ENCODE results near the gene SLC39A12. TPM values are rescaled to one million over a fixed set of nuclear protein-coding genes. Genes with fewer than 3 reads are reported as not detected.

SLC39A12 gene
- total RNA-seq, 4 donors from 2014 or later = 0.54 TPM; not detected in 3

GRCh38 chr10:18082381-18082780 is 130.7 kb downstream of the SLC39A12 start:
- H3K4me3 ChIP-seq = no peak overlapping the region
- H3K27ac ChIP-seq = no peak overlapping the region
- H3K9me3 ChIP-seq = no peaks in the 10 kb centered on the region
- DNase-seq = no peak
- TF ChIP-seq CTCF (IDR thresholded peaks at IDR 0.05) = no peak
- TF ChIP-seq POLR2A (IDR thresholded peaks at IDR 0.05) = no peak
- H3K4me1 ChIP-seq = no peaks in the 10 kb centered on the region
- no peaks in the 10 kb centered on the region for H3K27me3 ChIP-seq
- H3K36me3 ChIP-seq = no peaks in the 10 kb centered on the region

GRCh38 chr10:18085855-18086254 is 134.1 kb downstream of the SLC39A12 start:
- Histone ChIP-seq H3K4me3 (no peak overlapping the region), H3K27ac (no peak overlapping the region), H3K4me1 (no peaks in the 10 kb centered on the region), H3K36me3 (no peaks in the 10 kb centered on the region), H3K9me3 (no peaks in the 10 kb centered on the region), H3K27me3 (no peaks in the 10 kb centered on the region)
- DNase-seq = no peak
- TF ChIP-seq CTCF (IDR thresholded peaks at IDR 0.05) (no peak), POLR2A (IDR thresholded peaks at IDR 0.05) (no peak)

- no peaks in the 10 kb centered on the region for H3K4me1 ChIP-seq
- H3K4me3 ChIP-seq = no peak overlapping the region
- H3K27me3 ChIP-seq = no peaks in the 10 kb centered on the region
- H3K27ac ChIP-seq = peak overlapping the region in 1 of 4 donors; percentile 19
- no peaks in the 10 kb centered on the region for H3K36me3 ChIP-seq
- no peaks in the 10 kb centered on the region for H3K9me3 ChIP-seq
- TF ChIP-seq POLR2A (IDR thresholded peaks at IDR 0.05) (no peak), CTCF (IDR thresholded peaks at IDR 0.05) (no peak)
- no peak for DNase-seq
Observed at GRCh38 chr10:18086746-18087145, 135.0 kb downstream of the SLC39A12 start.

- DNase-seq = no peak
- Histone ChIP-seq H3K27ac (peak overlapping the region in 1 of 4 donors; percentile 19), H3K9me3 (no peaks in the 10 kb centered on the region), H3K27me3 (no peaks in the 10 kb centered on the region), H3K36me3 (no peaks in the 10 kb centered on the region), H3K4me3 (no peak overlapping the region), H3K4me1 (no peaks in the 10 kb centered on the region)
- TF ChIP-seq CTCF (IDR thresholded peaks at IDR 0.05) (no peak), POLR2A (IDR thresholded peaks at IDR 0.05) (no peak)
Observed at GRCh38 chr10:18087355-18087754, 135.6 kb downstream of the SLC39A12 start.

Other genes with a start within 250 kb of the SLC39A12 start
- 10 to 100 TPM in 3 of 4 donors, 1 to 10 TPM in 1; 3.3 to 99.1 (median 77.1) TPM for gene TMEM236, start 199.7 kb upstream of the SLC39A12 start, total RNA-seq
- gene MRC1, start 142.6 kb upstream of the SLC39A12 start, total RNA-seq = 10 to 100 TPM in 2 of 4 donors, 1 to 10 TPM in 2; 8.1 to 22.0 (median 11.1) TPM
- gene CACNB2, start 188.5 kb downstream of the SLC39A12 start, total RNA-seq = 10 to 100 TPM; 35.4 to 80.8 (median 48.2) TPM